Common myeloid progenitor, CD34-positive (primary cell): ENCODE results near the gene STX8.
A peak's percentile ranks its signal among the peaks of the same experiment; 100 is the strongest.

Source experiments
- CTCF ChIA-PET: fragments of 350-600 bp; sonication (Branson Sonifier 250); formaldehyde crosslinking; loops from one replicate; lab custom pipeline; 2021; ENCODE audit warnings: antibody characterized with exemption; lab: Charles Lee
- POLR2A ChIA-PET: fragments of 350-600 bp; sonication (Branson Sonifier 250); formaldehyde crosslinking; loops from one replicate; lab custom pipeline; 2021; ENCODE audit warnings: antibody characterized with exemption; lab: Charles Lee
- DNase-seq, 3 donors: peaks; one replicate each; pipeline versions ENCODE4 v3.0.0 to v3.0.0-alpha.2; 2013
- H3K27ac ChIP-seq, 2 experiments: 1 replicate in 1 of 2; 2 replicates in 1 of 2; pipeline ENCODE4 v1.7.0; 2013; ENCODE audit warnings: inconsistent platforms in 2 of 2, low read length in 2 of 2, mild to moderate bottlenecking in 2 of 2, low read depth in 1 of 2, moderate library complexity in 1 of 2; ENCODE audit not compliant: severe bottlenecking in 2 of 2, insufficient read depth in 1 of 2, poor library complexity in 1 of 2
- H3K27me3 ChIP-seq, 5 experiments: replicated peaks in 2 of 5; 1 replicate in 3 of 5; 2 replicates in 2 of 5; pipeline versions ENCODE4 v1.6.1 to v1.7.0; 2013; ENCODE audit warnings: low read length in 4 of 5, mild to moderate bottlenecking in 2 of 5, moderate library complexity in 2 of 5, inconsistent platforms in 1 of 5; ENCODE audit not compliant: insufficient read depth in 5 of 5, control insufficient read depth in 4 of 5
- H3K36me3 ChIP-seq, 4 experiments: 1 replicate in 2 of 4; 2 replicates in 2 of 4; pipeline versions ENCODE4 v1.6.1 to v1.7.0; 2013; ENCODE audit warnings: low read length in 3 of 4, control low read depth in 1 of 4, mild to moderate bottlenecking in 1 of 4; ENCODE audit not compliant: control insufficient read depth in 4 of 4, insufficient read depth in 4 of 4
- H3K4me1 ChIP-seq, 4 experiments: 1 replicate in 3 of 4; 2 replicates in 1 of 4; pipeline versions ENCODE4 v1.6.1 to v1.7.1; 2013; ENCODE audit warnings: low read length in 3 of 4, mild to moderate bottlenecking in 3 of 4, control low read depth in 1 of 4, inconsistent platforms in 1 of 4, moderate library complexity in 1 of 4; ENCODE audit not compliant: control insufficient read depth in 4 of 4, insufficient read depth in 4 of 4; ENCODE audit errors: control extremely low read depth in 1 of 4
- H3K4me3 ChIP-seq, 7 experiments: 1 replicate in 4 of 7; 2 replicates in 3 of 7; pipeline versions ENCODE4 v1.5.1 to v1.7.0; 2013; ENCODE audit warnings: mild to moderate bottlenecking in 7 of 7, low read length in 6 of 7, moderate library complexity in 6 of 7, inconsistent platforms in 2 of 7, low read depth in 2 of 7, control low read depth in 1 of 7; ENCODE audit not compliant: insufficient read depth in 4 of 7, control insufficient read depth in 1 of 7; ENCODE audit errors: extremely low read depth in 1 of 7
- H3K9me3 ChIP-seq, 5 experiments: 1 replicate in 4 of 5; 2 replicates in 1 of 5; pipeline versions ENCODE4 v1.6.1 to v1.7.1; 2013; ENCODE audit warnings: low read length in 4 of 5, mild to moderate bottlenecking in 2 of 5, inconsistent platforms in 1 of 5, low read depth in 1 of 5, moderate library complexity in 1 of 5; ENCODE audit not compliant: control insufficient read depth in 4 of 5, insufficient read depth in 2 of 5; ENCODE audit errors: control extremely low read depth in 1 of 5
- WGBS: methylation state at CpG from one replicate; pipeline ENCODE4 v1.1.5; 2013; ENCODE audit not compliant: insufficient coverage; 5-methylcytosine and 5-hydroxymethylcytosine counted together

Gene STX8

DNA sequence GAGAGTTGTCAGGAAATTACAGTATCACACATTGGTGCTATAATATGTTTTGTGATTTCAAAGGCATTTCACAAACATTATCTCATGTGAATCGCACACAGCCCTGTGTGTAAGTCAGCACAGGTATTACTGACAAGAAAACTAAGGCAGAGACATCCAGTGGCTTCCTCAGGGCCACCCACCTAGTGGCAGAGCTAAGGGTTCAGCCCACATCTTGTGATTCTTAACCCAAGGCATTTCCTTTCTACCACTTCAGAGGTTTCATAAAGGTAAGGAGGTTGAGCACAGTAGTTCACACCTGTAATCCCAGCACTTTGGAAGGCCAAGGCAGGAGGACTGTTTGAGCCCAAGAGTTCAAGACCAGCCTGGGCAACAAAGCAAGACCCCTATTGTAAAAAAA is 58.2 kb downstream of the STX8 start:
- Histone ChIP-seq H3K36me3 (no peaks in the 10 kb centered on the region), H3K4me3 (no peak overlapping the region), H3K9me3 (peaks cover 0 to 2% (median 0%) of the 10 kb centered on the region in 5 experiments), H3K4me1 (peaks cover 0 to 3% (median 0%) of the 10 kb centered on the region in 4 experiments), H3K27me3 (no peaks in the 10 kb centered on the region), H3K27ac (no peak overlapping the region)
- ChIA-PET CTCF (no interaction called here), POLR2A (interaction anchor here (0.7 kb wide), 1 partner anchor 359 kb away, joined by 3 read pairs; no protein-coding TSS in a partner anchor)
- no peak for DNase-seq
- WGBS: no CpG with 5 or more reads among the region's 1 CpG

- Histone ChIP-seq H3K27ac (no peak overlapping the region), H3K4me1 (no peaks in the 10 kb centered on the region), H3K36me3 (no peaks in the 10 kb centered on the region), H3K4me3 (no peak overlapping the region), H3K27me3 (no peaks in the 10 kb centered on the region), H3K9me3 (peaks cover 4 to 18% (median 9%) of the 10 kb centered on the region in 5 experiments)
- no peak for DNase-seq
- WGBS: no CpG with 5 or more reads among the region's 2 CpGs
- ChIA-PET CTCF (interaction anchor here (1.2 kb wide), 1 partner anchor 144 kb away, joined by 3 read pairs; no protein-coding TSS in a partner anchor), POLR2A (no interaction called here)
These were observed 62.4 kb downstream of the STX8 start for GRCh38 chr17:9513266-9513665.

- CTCF ChIA-PET: interaction anchor here (1.2 kb wide), 1 partner anchor 143 kb away, joined by 3 read pairs; no protein-coding TSS in a partner anchor
- H3K27me3 ChIP-seq: no peaks in the 10 kb centered on the region
- H3K36me3 ChIP-seq: no peaks in the 10 kb centered on the region
- no peak overlapping the region for H3K27ac ChIP-seq
- WGBS: 82% methylated on average over 2 of the region's 4 CpGs
- no peaks in the 10 kb centered on the region for H3K4me1 ChIP-seq
- peaks cover 7 to 25% (median 11%) of the 10 kb centered on the region in 5 experiments for H3K9me3 ChIP-seq
- no peak overlapping the region for H3K4me3 ChIP-seq
- POLR2A ChIA-PET: no interaction called here
- DNase-seq: no peak
These were observed 63.1 kb downstream of the STX8 start for GRCh38 chr17:9512323-9513168.

DNA sequence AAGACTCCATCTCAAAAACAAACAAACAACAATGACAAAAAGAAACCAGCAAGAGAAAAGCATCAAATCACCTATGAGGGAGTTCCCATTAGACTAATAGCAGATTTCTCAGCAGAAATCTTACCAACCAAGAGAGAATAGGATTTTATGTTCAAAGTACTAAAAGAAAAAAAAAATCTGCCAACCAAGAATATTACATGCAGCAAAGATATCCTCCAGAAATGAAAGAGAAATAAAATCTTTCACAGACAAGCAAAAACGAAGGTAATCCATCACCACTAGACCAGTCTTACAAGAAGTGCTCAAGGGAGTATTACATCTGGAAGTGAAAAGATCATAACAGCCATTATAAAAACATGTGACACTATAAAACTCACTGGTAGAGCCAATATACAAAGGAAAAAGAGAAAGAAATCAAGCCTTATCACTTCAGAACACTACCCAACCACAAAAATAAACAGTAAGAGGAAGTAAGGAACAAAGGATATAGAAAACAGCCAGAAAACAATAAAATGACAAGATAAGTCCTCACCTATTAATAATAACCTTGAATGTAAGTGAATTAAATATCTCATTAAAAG is 66.3 kb downstream of the STX8 start:
- POLR2A ChIA-PET: no interaction called here
- Histone ChIP-seq H3K27ac (no peak overlapping the region), H3K4me1 (no peaks in the 10 kb centered on the region), H3K4me3 (no peak overlapping the region), H3K9me3 (peaks cover 11 to 35% (median 13%) of the 10 kb centered on the region in 5 experiments), H3K36me3 (peaks cover 0 to 4% (median 0%) of the 10 kb centered on the region in 4 experiments), H3K27me3 (no peaks in the 10 kb centered on the region)
- no CpG with 5 or more reads among the region's 1 CpG for WGBS
- peak in 1 of 3 donors; percentile 1 for DNase-seq
- CTCF ChIA-PET: no interaction called here

DNA sequence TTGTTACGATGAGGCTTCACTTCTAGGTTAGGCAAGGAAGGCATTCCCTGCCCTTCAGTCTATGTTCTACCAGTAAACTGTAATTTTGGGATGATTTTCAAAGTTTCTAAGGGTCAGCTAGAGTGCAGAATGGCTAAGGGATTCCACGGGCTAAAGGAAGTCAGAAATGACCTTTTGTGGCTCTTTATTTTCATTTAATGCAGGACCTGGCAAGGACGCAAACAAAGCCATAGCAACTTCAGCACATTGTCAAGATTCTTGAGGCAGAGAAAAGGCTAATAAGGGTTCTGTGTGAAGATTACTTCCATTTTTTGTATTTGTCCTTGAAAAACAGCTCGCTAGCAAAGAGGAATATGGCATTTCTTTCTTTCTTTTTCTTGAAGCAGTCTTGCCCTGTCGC is 76.6 kb downstream of the STX8 start:
- POLR2A ChIA-PET: no interaction called here
- WGBS: 100% methylated on average over 4 of the region's 5 CpGs
- peaks cover 0 to 12% (median 8%) of the 10 kb centered on the region in 4 experiments for H3K36me3 ChIP-seq
- CTCF ChIA-PET: no interaction called here
- H3K9me3 ChIP-seq: no peaks in the 10 kb centered on the region
- no peak overlapping the region for H3K4me3 ChIP-seq
- H3K4me1 ChIP-seq: no peaks in the 10 kb centered on the region
- no peaks in the 10 kb centered on the region for H3K27me3 ChIP-seq
- H3K27ac ChIP-seq: no peak overlapping the region
- no peak for DNase-seq

GRCh38 chr17:9498490-9498889 is 77.1 kb downstream of the STX8 start:
- 40% methylated on average over 1 of the region's 3 CpGs for WGBS
- no peaks in the 10 kb centered on the region for H3K27me3 ChIP-seq
- no peak overlapping the region for H3K4me3 ChIP-seq
- ChIA-PET CTCF (no interaction called here), POLR2A (no interaction called here)
- H3K4me1 ChIP-seq: no peaks in the 10 kb centered on the region
- H3K36me3 ChIP-seq: peaks cover 0 to 12% (median 8%) of the 10 kb centered on the region in 4 experiments
- no peak for DNase-seq
- no peaks in the 10 kb centered on the region for H3K9me3 ChIP-seq
- no peak overlapping the region for H3K27ac ChIP-seq

DNA sequence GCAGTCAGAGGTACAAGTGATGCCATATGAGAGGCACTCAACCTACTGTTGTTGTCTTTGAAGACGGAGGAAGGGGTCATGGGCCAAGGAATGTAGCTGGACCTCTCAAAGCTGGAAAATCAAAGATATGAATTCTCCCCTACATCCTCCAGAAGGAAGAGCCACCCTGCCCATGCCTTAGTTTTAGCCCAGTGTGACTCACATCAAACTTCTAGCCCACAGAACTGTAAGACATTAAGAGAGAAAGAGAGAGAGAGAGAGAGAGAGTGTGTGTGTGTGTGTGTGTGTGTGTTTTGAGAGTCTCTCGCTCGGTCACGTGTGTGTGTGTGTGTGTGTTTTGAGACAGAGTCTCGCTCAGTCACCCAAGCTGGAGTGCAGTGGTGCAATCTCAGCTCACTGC is 87.1 kb downstream of the STX8 start:
- peaks cover 0 to 14% (median 0%) of the 10 kb centered on the region in 4 experiments for H3K36me3 ChIP-seq
- H3K27ac ChIP-seq: no peak overlapping the region
- CTCF ChIA-PET: interaction anchor here (1.0 kb wide), 1 partner anchor 11 kb away, joined by 3 read pairs; no protein-coding TSS in a partner anchor
- no peaks in the 10 kb centered on the region for H3K27me3 ChIP-seq
- 100% methylated on average over 1 of the region's 5 CpGs for WGBS
- no peaks in the 10 kb centered on the region for H3K4me1 ChIP-seq
- no peak for DNase-seq
- POLR2A ChIA-PET: no interaction called here
- no peak overlapping the region for H3K4me3 ChIP-seq
- H3K9me3 ChIP-seq: no peaks in the 10 kb centered on the region
